B cell (primary cell): Measurements from ENCODE around the gene TLE3. TPM values are rescaled to one million over a fixed set of nuclear protein-coding genes. Genes with fewer than 3 reads are reported as not detected.

Source experiments
- ATAC-seq: fragments of 200-7000 bp; cut with Tn5 transposase; one replicate; pipeline ENCODE4 v1.10.0; 2021; ENCODE audit warnings: low read depth, mild to moderate bottlenecking, moderate number of reproducible peaks, moderate library complexity
- CTCF ChIA-PET: fragments of 350-600 bp; sonication (Branson Sonifier 250); formaldehyde crosslinking; loops from one replicate; lab custom pipeline; 2021; ENCODE audit warnings: antibody characterized with exemption, inconsistent platforms; lab: Charles Lee
- POLR2A ChIA-PET: fragments of 350-600 bp; sonication (Branson Sonifier 250); formaldehyde crosslinking; loops from one replicate; lab custom pipeline; 2021; ENCODE audit warnings: antibody characterized with exemption; lab: Charles Lee
- DNase-seq: peaks from one replicate; pipeline ENCODE4 v3.0.0; 2013
- H2AFZ ChIP-seq: 2 replicates; pipeline ENCODE4 v1.6.1; 2012; ENCODE audit warnings: mild to moderate bottlenecking, low read depth, low read length; ENCODE audit not compliant: insufficient read depth, poor library complexity, severe bottlenecking
- H3K27ac ChIP-seq, 2 donors: 1 replicate in 1 of 2; 2 replicates in 1 of 2; pipeline ENCODE4 v1.5.1; 2012 to 2013; ENCODE audit warnings: low read length in 2 of 2, mild to moderate bottlenecking in 2 of 2, moderate library complexity in 1 of 2
- H3K27me3 ChIP-seq, 4 experiments: fragments of 200-600 bp in 1 of 4; sonication (generic) in 1 of 4; replicated peaks in 1 of 4; 1 replicate in 2 of 4; 2 replicates in 2 of 4; pipeline versions ENCODE4 v1.6.1 to v1.7.0; 2013 to 2016; ENCODE audit warnings: low read length in 3 of 4, mild to moderate bottlenecking in 2 of 4, mixed read lengths in 1 of 4, moderate library complexity in 1 of 4; ENCODE audit not compliant: insufficient read depth in 4 of 4, control insufficient read depth in 3 of 4; ENCODE audit errors: control extremely low read depth in 1 of 4
- H3K36me3 ChIP-seq, 2 experiments: replicated peaks in 1 of 2; 1 replicate in 1 of 2; 2 replicates in 1 of 2; pipeline versions ENCODE4 v1.6.1 to v1.7.1; 2013; ENCODE audit warnings: low read length in 1 of 2; ENCODE audit not compliant: insufficient read depth in 2 of 2, control insufficient read depth in 1 of 2; ENCODE audit errors: control extremely low read depth in 1 of 2, extremely low read depth in 1 of 2
- H3K4me1 ChIP-seq, 2 donors: fragments of 200-600 bp in 1 of 2; sonication (generic) in 1 of 2; 1 replicate in 1 of 2; 2 replicates in 1 of 2; pipeline versions ENCODE4 v1.5.1 to v1.6.1; 2013 to 2017; ENCODE audit warnings: low read length in 2 of 2; ENCODE audit not compliant: control insufficient read depth in 2 of 2, insufficient read depth in 2 of 2
- H3K4me2 ChIP-seq: replicated peaks from 2 replicates; pipeline ENCODE3; 2012; ENCODE audit warnings: mild to moderate bottlenecking, low read depth, low read length; ENCODE audit not compliant: poor library complexity, severe bottlenecking
- H3K4me3 ChIP-seq, 5 experiments: fragments of 200-600 bp in 1 of 5; sonication (generic) in 1 of 5; 1 replicate in 3 of 5; 2 replicates in 2 of 5; pipeline versions ENCODE4 v1.5.1 to v1.7.0; 2011 to 2016; ENCODE audit warnings: low read length in 4 of 5, mild to moderate bottlenecking in 4 of 5, low read depth in 2 of 5, control low read depth in 1 of 5, moderate library complexity in 1 of 5; ENCODE audit not compliant: insufficient read depth in 1 of 5; ENCODE audit errors: control extremely low read depth in 1 of 5, extremely low read depth in 1 of 5
- H3K79me2 ChIP-seq: fragments of 200-600 bp; sonication (generic); one replicate; pipeline ENCODE4 v1.6.0; 2016; ENCODE audit warnings: low read length; ENCODE audit not compliant: control insufficient read depth, insufficient read depth
- H3K9ac ChIP-seq: fragments of 200-600 bp; sonication (generic); 2 replicates; pipeline ENCODE4 v1.6.1; 2017; ENCODE audit warnings: mild to moderate bottlenecking, low read length, moderate library complexity
- H3K9me3 ChIP-seq, 3 donors: one replicate each; pipeline versions ENCODE4 v1.6.1 to v1.7.1; 2013; ENCODE audit warnings: low read length in 2 of 3; ENCODE audit not compliant: control insufficient read depth in 2 of 3, insufficient read depth in 1 of 3; ENCODE audit errors: control extremely low read depth in 1 of 3
- H4K20me1 ChIP-seq: 2 replicates; pipeline ENCODE4 v1.6.0; 2012; ENCODE audit warnings: mild to moderate bottlenecking, low read length; ENCODE audit not compliant: insufficient read depth, control insufficient read depth, poor library complexity, severe bottlenecking
- H3K27ac Mint-ChIP-seq: one replicate; pipeline ENCODE4 v1.8.0; 2021; ENCODE audit warnings: mixed read lengths
- H3K27me3 Mint-ChIP-seq: one replicate; pipeline ENCODE4 v1.8.0; 2021; ENCODE audit warnings: mixed read lengths
- H3K4me1 Mint-ChIP-seq: one replicate; pipeline ENCODE4 v1.8.0; 2021; ENCODE audit warnings: mixed read lengths
- H3K4me3 Mint-ChIP-seq: one replicate; pipeline ENCODE4 v1.8.0; 2021; ENCODE audit warnings: mixed read lengths
- H3K9me3 Mint-ChIP-seq: one replicate; pipeline ENCODE4 v1.8.0; 2022; ENCODE audit warnings: mixed read lengths; ENCODE audit not compliant: insufficient read depth
- CTCF ChIP-seq: fragments of 200-600 bp; IDR thresholded peaks from one replicate; pipeline ENCODE4 v1.8.0; 2022; ENCODE audit warnings: antibody characterized with exemption, mild to moderate bottlenecking
- EZH2 ChIP-seq: IDR thresholded peaks from 2 replicates; pipeline ENCODE4 v1.6.1; 2012; ENCODE audit warnings: borderline replicate concordance, low read depth, mild to moderate bottlenecking, moderate library complexity, low read length; ENCODE audit not compliant: insufficient read depth, poor library complexity, severe bottlenecking
- WGBS: methylation state at CpG from one replicate; pipeline ENCODE4 v1.1.5; 2013; ENCODE audit warnings: missing lambda C conversion rate; ENCODE audit not compliant: insufficient coverage; 5-methylcytosine and 5-hydroxymethylcytosine counted together
- intact Hi-C: fragments of 100-400 bp; cut with micrococcal nuclease; formaldehyde crosslinking; loops from one replicate; pipeline ENCODE4 v1.10.0; 2022
- polyA plus RNA-seq: library from polyadenylated mRNA; depleted of rRNA; stranded (reverse); fragments of >200 nt; gene quantifications from 2 replicates; pipeline ENCODE4 v1.2.3, GENCODE V29; 2012
- total RNA-seq, 2 donors: library from RNA; stranded (reverse); fragments of 120-200 nt in 1 of 2; gene quantifications; 1 replicate in 1 of 2; 2 replicates in 1 of 2; pipeline versions ENCODE4 v1.2.3 to v1.2.4, GENCODE V29; 2013 to 2022

TLE3 gene
- total and polyA plus RNA-seq, 2 donors (not counting 1 experiment from before 2014, with no cell fraction given) = 187 to 278 TPM

DNA sequence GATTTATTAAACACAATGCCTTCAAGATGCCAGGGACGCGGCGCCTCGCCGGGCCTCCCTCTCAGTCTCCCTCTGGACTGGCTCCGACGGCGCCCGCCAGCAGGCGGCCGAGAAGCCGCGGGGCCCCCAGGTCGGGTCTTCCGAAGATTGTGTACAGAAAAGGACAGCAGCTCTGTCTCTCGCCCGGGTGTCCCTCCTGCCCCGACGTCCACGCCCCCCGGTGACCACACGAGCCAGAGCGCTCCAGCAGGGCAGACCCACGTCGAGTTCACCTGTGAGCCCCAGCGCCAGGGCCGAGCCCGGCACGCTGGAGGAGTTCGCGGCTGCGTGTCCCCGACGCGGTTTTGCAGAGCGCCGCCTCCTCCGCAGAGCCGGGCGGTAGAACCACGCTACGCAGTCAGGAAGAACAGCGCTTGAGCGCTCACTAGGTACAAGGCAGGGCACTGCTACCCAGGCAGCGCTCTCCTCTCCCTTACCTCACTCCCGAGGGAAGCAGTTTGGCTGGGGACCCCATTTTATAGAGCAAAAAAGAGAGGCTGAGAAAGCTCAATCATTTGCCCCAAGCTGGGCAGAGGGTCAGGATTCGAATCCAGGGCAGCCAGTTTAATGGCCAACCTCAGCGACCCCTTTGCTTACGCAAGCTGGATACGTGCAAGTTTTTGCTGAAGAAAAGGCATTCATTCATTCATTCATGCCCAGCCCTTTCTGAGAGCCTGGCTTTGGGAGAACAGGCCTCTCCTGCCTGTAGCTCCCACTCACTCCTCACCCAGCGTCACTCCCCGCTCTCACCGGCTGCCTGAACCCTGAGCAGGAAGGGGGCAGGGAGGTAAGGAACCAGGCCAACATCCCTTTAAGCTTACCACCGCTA, 3.0 kb upstream of the TLE3 start:
- ChIA-PET CTCF (interaction anchor here (0.6 to 5.6 kb wide), 16 partner anchors 15 to 387 kb away, joined by 3 to 31 read pairs (median 4); no protein-coding TSS in a partner anchor), POLR2A (interaction anchor here (0.6 to 2.3 kb wide), 15 partner anchors 8 to 432 kb away, joined by 3 to 12 read pairs (median 3); no protein-coding TSS in a partner anchor)
- peak overlapping the region; percentile 55 for H2AFZ ChIP-seq
- peaks cover 19% of the 10 kb centered on the region for H3K79me2 ChIP-seq
- DNase-seq (peak; percentile 86), ATAC-seq (peak; percentile 15)
- TF ChIP-seq CTCF (peak; percentile 49), EZH2 (no peak)
- Mint-ChIP-seq H3K27ac (peak overlapping the region; percentile 83), H3K4me1 (peaks cover 46% of the 10 kb centered on the region), H3K27me3 (peaks cover 6% of the 10 kb centered on the region), H3K9me3 (no peaks in the 10 kb centered on the region), H3K4me3 (peak overlapping the region; percentile 94)
- intact Hi-C loops = loop anchor here (1.0 to 2.0 kb wide), 3 partner anchors 158 to 360 kb away; no protein-coding TSS in a partner anchor
- peaks cover 0 to 31% (median 10%) of the 10 kb centered on the region in 4 experiments for H3K27me3 ChIP-seq
- H3K4me3 ChIP-seq = peak overlapping the region in 4 of 5 experiments; percentile 33 to 50 (median 40)
- H4K20me1 ChIP-seq = peaks cover 15% of the 10 kb centered on the region
- 3% methylated on average over 50 of the region's 54 CpGs for WGBS
- H3K36me3 ChIP-seq = no peaks in the 10 kb centered on the region
- H3K9ac ChIP-seq = peak overlapping the region; percentile 49
- no peak overlapping the region for H3K27ac ChIP-seq
- no peaks in the 10 kb centered on the region for H3K9me3 ChIP-seq
- peaks cover 38 to 49% of the 10 kb centered on the region in 2 donors for H3K4me1 ChIP-seq
- peak overlapping the region; percentile 96 for H3K4me2 ChIP-seq
